Measurements from ENCODE around the gene TSHZ2. TPM values are rescaled to one million over a fixed set of nuclear protein-coding genes. Genes with fewer than 3 reads are reported as not detected.

Gene TSHZ2
- total RNA-seq, 3 donors from 2014 or later: 8.1 to 19.3 (median 8.4) TPM

DNA sequence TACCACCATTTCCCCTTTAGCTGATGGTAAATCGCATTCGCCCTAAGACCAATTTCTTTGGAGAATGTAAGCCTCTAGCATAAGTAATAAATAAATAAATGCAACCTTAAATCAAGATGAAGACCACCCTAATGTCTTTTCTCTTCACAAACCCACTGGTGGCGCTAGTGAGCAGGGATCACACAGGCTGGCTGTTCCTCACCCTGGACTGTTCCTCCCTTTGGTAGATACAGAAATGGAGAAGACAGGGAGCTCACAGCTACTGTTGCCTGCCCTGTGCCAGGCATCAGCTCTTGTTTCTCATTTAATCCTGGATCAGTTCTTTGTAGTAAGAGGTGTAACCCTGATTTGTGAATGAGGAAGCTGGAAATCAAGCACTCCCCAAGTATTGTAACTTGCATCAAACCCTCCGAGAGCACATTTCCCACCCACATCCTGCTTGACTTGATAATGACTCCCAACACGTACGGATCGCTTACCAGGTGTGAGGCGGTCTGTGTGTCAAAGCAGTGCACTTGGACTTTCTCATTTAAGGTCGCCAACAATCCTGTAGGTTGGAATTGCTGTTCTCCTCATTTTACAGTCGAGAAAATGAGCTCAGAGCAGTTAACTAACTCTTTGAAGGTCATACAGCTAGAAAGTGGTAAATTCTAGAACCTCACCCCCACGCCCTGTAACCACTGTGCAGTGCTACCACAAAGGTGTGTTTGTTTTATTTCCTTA lies 236.1 kb downstream of the TSHZ2 start:
- Mint-ChIP-seq H3K9me3 (no peaks in the 10 kb centered on the region), H3K4me1 (ENCODE audit: low read depth) (peaks cover 24% of the 10 kb centered on the region), H3K27me3 (ENCODE audit: low read depth) (no peaks in the 10 kb centered on the region), H3K4me3 (peak overlapping the region; percentile 46), H3K36me3 (ENCODE audit: insufficient read depth) (peaks cover under 1% of the 10 kb centered on the region)
- ATAC-seq (peak; percentile 80), DNase-seq (no peak)

DNA sequence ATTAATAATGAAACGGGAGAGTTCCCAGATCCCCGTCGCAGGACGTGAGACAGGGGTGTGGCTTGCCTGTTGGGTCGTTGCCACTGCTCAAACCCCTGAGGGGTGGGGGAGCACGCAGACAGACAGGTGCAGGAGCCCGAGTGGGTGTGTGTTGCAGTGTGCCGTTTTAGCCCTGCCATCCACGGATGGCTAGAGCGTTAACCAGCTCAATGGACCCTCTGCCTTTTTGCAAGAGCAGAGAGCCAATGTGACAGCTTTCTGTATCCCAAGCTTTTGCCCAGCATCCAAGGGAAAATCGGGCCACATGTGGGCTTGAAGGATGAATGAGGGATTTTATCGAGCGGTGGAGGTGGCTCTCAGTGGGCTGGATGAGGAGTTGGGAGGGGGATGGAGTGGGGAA lies 237.9 kb downstream of the TSHZ2 start:
- DNase-seq: no peak
- peaks cover 1% of the 10 kb centered on the region for H3K36me3 Mint-ChIP-seq (ENCODE audit: insufficient read depth)
- no peak for ATAC-seq
- H3K4me1 Mint-ChIP-seq (ENCODE audit: low read depth): peaks cover 36% of the 10 kb centered on the region
- no peak overlapping the region for H3K4me3 Mint-ChIP-seq
- H3K9me3 Mint-ChIP-seq: no peaks in the 10 kb centered on the region
- H3K27me3 Mint-ChIP-seq (ENCODE audit: low read depth): no peaks in the 10 kb centered on the region

DNA sequence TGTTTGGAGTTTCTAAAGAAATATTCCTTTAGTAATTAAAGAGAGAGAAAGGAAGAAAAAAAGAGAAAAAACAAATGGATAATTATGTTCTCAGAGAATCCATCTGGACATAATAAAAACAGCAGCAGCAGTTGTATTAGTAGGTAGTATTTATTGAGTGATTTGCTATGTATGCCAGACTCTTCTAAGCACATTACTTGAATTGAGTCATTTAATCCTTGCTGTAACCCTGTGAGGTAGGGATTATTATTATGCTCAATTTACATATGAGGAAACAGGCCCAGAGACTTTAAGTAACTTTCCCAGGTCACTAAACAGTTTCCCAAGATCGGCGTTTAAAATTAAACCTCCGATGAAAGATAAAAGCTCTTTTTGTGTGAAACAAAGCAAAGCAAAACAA lies 238.8 kb downstream of the TSHZ2 start:
- Mint-ChIP-seq H3K4me3 (no peak overlapping the region), H3K27me3 (ENCODE audit: low read depth) (no peaks in the 10 kb centered on the region), H3K9me3 (no peaks in the 10 kb centered on the region), H3K4me1 (ENCODE audit: low read depth) (peaks cover 42% of the 10 kb centered on the region), H3K36me3 (ENCODE audit: insufficient read depth) (peaks cover 3% of the 10 kb centered on the region)
- no peak for ATAC-seq
- no peak for DNase-seq

DNA sequence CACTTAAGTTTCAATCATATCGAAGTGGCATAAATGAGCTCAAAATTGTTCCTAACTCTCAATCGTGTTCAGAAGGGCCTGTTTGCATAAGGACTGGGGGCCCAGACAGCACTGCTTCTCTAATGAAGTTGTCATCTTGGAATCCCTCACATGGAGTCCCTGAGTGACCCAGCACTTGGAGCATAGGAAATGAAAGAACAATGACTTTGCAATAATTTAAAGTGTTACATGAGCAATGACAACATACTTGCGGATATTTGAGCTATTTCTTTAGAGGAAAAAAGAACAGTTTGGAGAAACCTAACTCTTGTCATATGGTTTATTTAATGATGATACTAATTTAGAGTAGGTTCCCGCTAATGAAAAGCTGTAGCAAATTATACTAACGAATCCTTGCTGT lies 239.9 kb downstream of the TSHZ2 start:
- ATAC-seq (no peak), DNase-seq (no peak)
- Mint-ChIP-seq H3K36me3 (ENCODE audit: insufficient read depth) (peaks cover 3% of the 10 kb centered on the region), H3K4me1 (ENCODE audit: low read depth) (peaks cover 48% of the 10 kb centered on the region), H3K4me3 (no peak overlapping the region), H3K27me3 (ENCODE audit: low read depth) (no peaks in the 10 kb centered on the region), H3K9me3 (no peaks in the 10 kb centered on the region)

DNA sequence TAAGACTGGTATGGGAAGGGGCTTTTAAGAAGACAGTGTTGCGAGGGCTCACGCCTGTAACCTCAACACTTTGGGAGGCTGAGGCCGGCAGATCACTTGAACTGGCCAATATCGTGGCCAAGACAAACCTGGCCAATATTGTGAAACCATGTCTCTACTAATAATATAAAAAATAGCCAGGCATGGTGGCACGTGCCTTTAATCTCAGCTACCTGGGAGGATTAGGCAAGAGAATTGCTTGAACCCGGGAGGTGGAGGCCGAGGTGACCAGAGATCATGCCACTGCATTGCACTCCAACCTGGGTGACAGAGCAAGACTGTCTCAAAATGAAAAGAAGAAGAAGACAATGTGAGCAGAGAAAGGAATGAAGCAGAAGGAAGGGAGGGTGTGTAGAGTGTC lies 242.2 kb downstream of the TSHZ2 start:
- ATAC-seq (no peak), DNase-seq (no peak)
- Mint-ChIP-seq H3K4me3 (no peak overlapping the region), H3K27me3 (ENCODE audit: low read depth) (no peaks in the 10 kb centered on the region), H3K9me3 (no peaks in the 10 kb centered on the region), H3K36me3 (ENCODE audit: insufficient read depth) (peaks cover 3% of the 10 kb centered on the region), H3K4me1 (ENCODE audit: low read depth) (peaks cover 37% of the 10 kb centered on the region)

DNA sequence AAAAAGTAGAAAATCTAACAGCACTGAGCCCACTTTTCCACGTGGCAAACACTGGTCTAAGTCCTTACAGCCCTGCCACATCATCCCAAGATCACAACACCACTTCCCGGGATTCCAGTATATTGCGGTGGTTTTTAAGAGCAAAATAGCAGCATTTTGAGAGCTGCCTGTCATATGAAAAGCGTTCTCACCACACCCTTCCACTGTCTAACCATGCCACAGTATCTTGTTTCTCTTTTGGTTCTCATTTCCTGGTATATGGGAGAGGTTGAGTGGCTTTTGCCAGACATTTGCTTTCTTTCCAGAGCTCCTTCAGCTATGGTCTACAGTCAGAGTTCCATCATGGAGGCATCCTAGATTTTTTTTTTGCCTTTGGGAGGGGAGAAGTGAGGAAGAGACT lies 243.0 kb downstream of the TSHZ2 start:
- peak overlapping the region; percentile 11 for H3K4me3 Mint-ChIP-seq
- H3K9me3 Mint-ChIP-seq: no peaks in the 10 kb centered on the region
- no peaks in the 10 kb centered on the region for H3K27me3 Mint-ChIP-seq (ENCODE audit: low read depth)
- H3K36me3 Mint-ChIP-seq (ENCODE audit: insufficient read depth): peaks cover 3% of the 10 kb centered on the region
- DNase-seq (no peak), ATAC-seq (peak; percentile 40 to 54)
- peaks cover 37% of the 10 kb centered on the region for H3K4me1 Mint-ChIP-seq (ENCODE audit: low read depth)

DNA sequence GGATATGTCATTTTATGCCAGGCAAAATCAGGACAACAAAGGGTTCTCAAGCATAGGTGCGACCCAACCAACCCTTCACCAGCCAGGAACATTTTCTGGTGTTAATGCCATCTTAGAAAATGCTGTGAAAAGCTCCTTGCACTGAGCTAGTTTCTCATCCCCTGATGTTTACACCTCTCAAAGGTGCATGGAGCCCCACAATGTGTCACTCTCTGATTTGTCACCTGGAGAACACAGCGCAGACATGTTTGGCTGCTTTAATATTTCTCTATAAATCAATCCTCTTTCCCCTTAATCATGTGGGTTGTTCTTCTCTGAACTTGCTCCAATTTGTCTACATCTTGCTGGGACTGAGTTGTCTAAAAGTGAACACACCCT lies 244.3 kb downstream of the TSHZ2 start:
- peaks cover 5% of the 10 kb centered on the region for H3K36me3 Mint-ChIP-seq (ENCODE audit: insufficient read depth)
- no peaks in the 10 kb centered on the region for H3K27me3 Mint-ChIP-seq (ENCODE audit: low read depth)
- H3K4me3 Mint-ChIP-seq: peak overlapping the region; percentile 46
- no peak for DNase-seq
- peak; percentile 44 to 57 for ATAC-seq
- H3K4me1 Mint-ChIP-seq (ENCODE audit: low read depth): peaks cover 46% of the 10 kb centered on the region
- H3K9me3 Mint-ChIP-seq: no peaks in the 10 kb centered on the region

DNA sequence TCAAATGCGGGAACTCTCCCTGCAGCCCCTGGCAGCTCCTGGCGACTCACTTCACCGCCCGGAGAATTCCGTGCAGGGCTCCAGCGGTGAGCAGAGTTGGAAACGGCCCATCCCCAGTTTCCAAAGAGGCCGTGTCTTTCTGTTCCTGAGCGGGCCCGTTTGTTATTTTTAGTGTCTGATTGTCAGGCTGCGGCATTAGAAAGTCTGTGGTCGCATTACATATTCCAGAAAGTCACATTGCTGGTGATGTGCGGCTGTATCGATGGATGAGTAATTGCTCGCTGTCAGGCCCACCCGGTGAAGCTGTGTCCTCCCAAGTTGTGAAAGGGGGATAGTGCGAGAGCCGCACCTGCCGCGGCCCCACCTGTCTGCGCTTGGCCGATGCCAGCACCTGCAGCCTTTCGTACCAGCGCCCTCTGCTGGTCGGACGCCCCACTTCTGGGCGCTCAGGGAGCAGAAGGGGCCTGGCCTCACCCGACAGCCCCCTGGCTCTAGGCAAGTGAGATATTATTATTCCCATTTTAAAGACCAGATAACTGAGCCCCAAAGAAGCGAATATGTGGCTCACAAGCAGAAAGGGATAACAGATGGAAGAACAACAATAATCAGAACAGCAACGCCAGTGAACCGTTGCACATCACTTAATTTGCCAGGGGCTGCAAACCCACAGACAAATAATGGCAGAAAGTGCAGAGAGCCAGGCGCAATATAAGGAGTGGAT lies 244.9 kb downstream of the TSHZ2 start:
- no peaks in the 10 kb centered on the region for H3K9me3 Mint-ChIP-seq
- H3K36me3 Mint-ChIP-seq (ENCODE audit: insufficient read depth): peaks cover 5% of the 10 kb centered on the region
- no peaks in the 10 kb centered on the region for H3K27me3 Mint-ChIP-seq (ENCODE audit: low read depth)
- H3K4me1 Mint-ChIP-seq (ENCODE audit: low read depth): peaks cover 46% of the 10 kb centered on the region
- peak overlapping the region; percentile 46 for H3K4me3 Mint-ChIP-seq
- peak; percentile 84 for DNase-seq
- peak; percentile 80 to 81 for ATAC-seq

DNA sequence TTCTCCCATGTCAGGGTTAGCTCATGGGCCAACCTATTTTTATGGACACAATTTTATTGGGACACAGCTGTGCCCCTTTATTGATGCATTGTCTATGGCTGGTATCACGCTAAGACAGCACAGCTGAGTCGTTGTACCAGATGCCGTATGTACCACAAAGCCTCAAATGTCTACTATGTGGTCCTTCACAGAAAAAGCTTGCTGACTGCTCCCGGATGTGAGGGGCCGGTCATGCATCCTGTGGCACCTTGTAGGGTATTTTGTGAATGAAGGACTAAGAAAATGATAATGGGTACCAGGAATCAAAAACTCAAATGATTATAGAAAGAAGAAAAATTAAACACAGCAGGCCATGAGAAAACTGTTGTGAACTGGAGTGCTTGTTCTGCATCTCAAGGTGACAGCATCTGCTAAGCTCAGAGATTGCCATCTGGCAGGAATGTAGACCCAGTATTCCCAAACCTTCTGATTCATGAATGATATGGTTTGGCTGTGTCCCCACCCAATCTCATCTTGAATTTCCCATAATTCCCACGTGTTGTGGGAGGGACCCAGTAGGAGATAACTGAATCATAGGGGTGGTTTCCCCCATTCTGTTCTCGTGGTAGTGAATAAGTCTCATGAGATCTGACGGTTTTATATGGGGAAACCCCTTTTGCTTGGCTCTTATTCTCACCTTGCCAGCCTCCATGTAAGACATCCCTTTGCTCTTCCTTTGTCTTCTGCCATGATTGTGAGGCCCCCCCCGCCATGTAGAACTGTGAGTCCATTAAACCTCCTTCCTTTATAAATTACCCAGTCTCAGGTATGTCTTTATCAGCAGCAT lies 248.5 kb downstream of the TSHZ2 start:
- ATAC-seq: peak; percentile 24 to 29

DNA sequence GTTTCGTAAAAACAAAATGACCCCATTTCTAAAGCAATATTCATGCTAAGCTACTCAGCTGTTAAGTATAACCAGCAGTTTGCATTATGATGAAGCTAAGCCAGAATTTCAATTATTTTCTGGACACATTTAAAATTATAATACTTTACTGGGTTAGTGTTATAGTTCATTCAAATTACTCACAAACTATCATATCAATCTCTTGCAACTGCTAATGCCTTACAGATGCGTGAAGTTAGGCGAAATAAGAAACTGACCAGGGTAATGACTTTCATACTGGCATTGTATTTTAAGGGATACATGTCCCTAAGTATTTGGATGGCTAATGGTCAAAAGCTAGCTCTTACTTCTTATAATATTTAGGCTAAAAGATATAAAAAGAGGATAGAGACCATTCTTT lies 249.6 kb downstream of the TSHZ2 start:
- Mint-ChIP-seq H3K9me3 (no peaks in the 10 kb centered on the region), H3K27me3 (ENCODE audit: low read depth) (peaks cover 3% of the 10 kb centered on the region), H3K36me3 (ENCODE audit: insufficient read depth) (peaks cover 2% of the 10 kb centered on the region), H3K4me3 (no peak overlapping the region), H3K4me1 (ENCODE audit: low read depth) (peaks cover 21% of the 10 kb centered on the region)
- ATAC-seq: no peak
- no peak for DNase-seq

More for the DNA sequence above, 248.5 kb downstream of the TSHZ2 start:
- Mint-ChIP-seq H3K27me3 (ENCODE audit: low read depth) (peaks cover 3% of the 10 kb centered on the region), H3K36me3 (ENCODE audit: insufficient read depth) (peaks cover 2% of the 10 kb centered on the region), H3K4me3 (no peak overlapping the region), H3K4me1 (ENCODE audit: low read depth) (peaks cover 30% of the 10 kb centered on the region), H3K9me3 (no peaks in the 10 kb centered on the region)
- DNase-seq: no peak

DNA sequence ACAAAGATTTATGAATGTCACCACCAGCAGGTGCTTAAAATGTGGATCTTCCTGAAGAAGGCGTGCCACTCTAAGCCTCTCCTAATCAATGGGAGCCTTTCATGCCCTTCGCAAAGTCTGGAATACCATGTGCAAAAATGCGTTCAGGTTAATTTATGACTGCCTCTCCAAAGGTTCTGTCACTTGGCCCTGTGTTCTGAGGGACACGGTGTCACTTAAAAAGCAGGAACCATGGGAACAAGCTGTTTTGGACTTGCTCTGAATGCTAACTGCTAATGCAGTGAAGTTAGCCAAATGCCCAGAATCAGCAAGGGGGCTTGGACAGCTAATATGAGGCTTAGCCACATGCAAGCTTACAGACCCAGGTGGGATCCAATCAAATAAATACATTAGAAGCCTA lies 250.3 kb downstream of the TSHZ2 start:
- Mint-ChIP-seq H3K9me3 (no peaks in the 10 kb centered on the region), H3K27me3 (ENCODE audit: low read depth) (peaks cover 3% of the 10 kb centered on the region), H3K4me3 (no peak overlapping the region)

DNA sequence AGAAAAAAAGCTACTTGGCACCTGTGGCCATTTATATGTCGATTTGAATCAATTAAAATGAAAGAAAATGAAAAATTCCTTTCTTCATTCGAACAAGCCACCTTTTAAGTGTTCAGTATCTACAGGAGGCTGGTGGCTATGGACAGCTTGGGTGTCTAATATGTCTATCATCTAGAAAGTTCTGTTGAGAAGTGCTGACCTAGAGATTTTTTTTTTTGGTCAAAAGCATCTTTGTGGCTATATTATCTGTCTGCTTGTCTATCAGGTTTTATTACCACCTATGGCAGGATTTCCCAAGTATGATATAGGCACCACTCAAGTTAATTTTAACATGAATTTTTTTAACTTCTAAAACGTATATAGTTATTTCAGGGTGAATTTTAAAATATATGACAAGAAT lies 250.8 kb downstream of the TSHZ2 start:
- peaks cover 14% of the 10 kb centered on the region for H3K4me1 Mint-ChIP-seq (ENCODE audit: low read depth)
- H3K36me3 Mint-ChIP-seq (ENCODE audit: insufficient read depth): peaks cover 2% of the 10 kb centered on the region
- ATAC-seq: no peak

More for the DNA sequence above, 250.3 kb downstream of the TSHZ2 start:
- no peak for ATAC-seq
- DNase-seq: no peak
- peaks cover 2% of the 10 kb centered on the region for H3K36me3 Mint-ChIP-seq (ENCODE audit: insufficient read depth)
- peaks cover 14% of the 10 kb centered on the region for H3K4me1 Mint-ChIP-seq (ENCODE audit: low read depth)

DNA sequence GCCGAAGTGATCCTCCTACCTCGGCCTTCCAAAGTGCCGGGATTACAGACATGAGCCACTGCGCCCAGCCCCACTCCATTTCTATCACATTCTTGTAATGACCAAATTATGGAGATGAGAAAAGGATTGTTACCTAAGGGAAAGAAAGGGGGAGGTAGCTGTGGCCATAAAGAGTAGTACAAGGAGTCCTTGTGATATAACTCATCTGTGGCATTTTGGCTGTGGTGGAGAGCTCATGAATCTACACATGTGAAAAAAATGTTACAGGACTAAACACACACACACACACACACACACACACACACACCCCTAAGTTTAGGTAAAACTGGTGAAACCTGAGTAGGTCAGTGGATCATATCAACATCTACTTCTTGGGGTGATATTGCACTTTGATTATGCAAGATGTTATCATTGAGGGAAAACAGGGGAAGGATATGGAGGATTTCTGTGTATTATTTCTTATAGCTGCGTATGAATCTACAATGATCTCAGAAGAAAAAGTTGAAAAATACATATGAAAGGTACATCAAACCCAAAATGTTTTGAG lies 251.5 kb downstream of the TSHZ2 start:
- Mint-ChIP-seq H3K4me3 (no peak overlapping the region), H3K4me1 (ENCODE audit: low read depth) (peaks cover 13% of the 10 kb centered on the region), H3K36me3 (ENCODE audit: insufficient read depth) (peaks cover 2% of the 10 kb centered on the region), H3K9me3 (no peaks in the 10 kb centered on the region), H3K27me3 (ENCODE audit: low read depth) (peaks cover 3% of the 10 kb centered on the region)
- DNase-seq: no peak
- ATAC-seq: no peak

More for the DNA sequence above, 250.8 kb downstream of the TSHZ2 start:
- H3K27me3 Mint-ChIP-seq (ENCODE audit: low read depth): peaks cover 3% of the 10 kb centered on the region
- no peaks in the 10 kb centered on the region for H3K9me3 Mint-ChIP-seq
- H3K4me3 Mint-ChIP-seq: no peak overlapping the region
- no peak for DNase-seq

DNA sequence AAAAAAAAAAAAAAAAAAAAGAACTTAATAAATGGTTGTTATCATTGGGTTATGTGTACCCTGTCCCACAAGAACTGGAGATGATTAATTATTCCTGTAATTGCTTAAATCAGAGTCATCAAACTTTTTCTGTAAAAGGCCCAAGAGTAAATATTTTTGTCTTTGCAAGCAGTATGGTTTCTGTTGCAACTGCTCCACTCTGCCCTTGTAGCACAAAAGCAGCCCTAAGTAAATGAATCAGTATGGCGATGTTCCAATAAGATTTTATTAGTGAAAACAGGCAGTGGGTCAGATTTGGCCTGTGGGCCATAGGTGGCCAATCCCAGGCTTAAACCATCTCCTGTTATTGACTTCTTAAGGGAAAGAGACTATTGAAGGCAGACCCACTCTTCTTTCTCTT lies 252.7 kb downstream of the TSHZ2 start:
- ATAC-seq: no peak
- Mint-ChIP-seq H3K9me3 (no peaks in the 10 kb centered on the region), H3K4me3 (no peak overlapping the region), H3K4me1 (ENCODE audit: low read depth) (peaks cover 13% of the 10 kb centered on the region), H3K27me3 (ENCODE audit: low read depth) (peaks cover 3% of the 10 kb centered on the region), H3K36me3 (ENCODE audit: insufficient read depth) (peaks cover 2% of the 10 kb centered on the region)
- no peak for DNase-seq
